BE2C (cell line): ENCODE data around the gene MSANTD2.

Experiments
- DNase-seq: peaks from one replicate; pipeline ENCODE4 v3.0.0-alpha.2; 2020
- H3K27me3 ChIP-seq: fragments of 250-450 bp; sonication (Bioruptor Pico); 2 replicates; pipeline ENCODE4 v1.5.1; 2020; ENCODE audit warnings: mild to moderate bottlenecking
- H3K36me3 ChIP-seq: fragments of 250-450 bp; sonication (Bioruptor Pico); 2 replicates; pipeline ENCODE4 v1.5.1; 2020; ENCODE audit warnings: mild to moderate bottlenecking
- H3K4me1 ChIP-seq: fragments of 250-450 bp; sonication (Bioruptor Pico); 2 replicates; pipeline ENCODE4 v1.5.1; 2020
- H3K4me3 ChIP-seq: 2 replicates; pipeline ENCODE4 v1.5.1; 2011; ENCODE audit warnings: low read depth, low read length
- H3K9me3 ChIP-seq: fragments of 250-450 bp; sonication (Bioruptor Pico); 2 replicates; pipeline ENCODE4 v1.5.1; 2020
- CTCF ChIP-seq: IDR thresholded peaks from 2 replicates; pipeline ENCODE4 v1.5.1; 2012; ENCODE audit warnings: mild to moderate bottlenecking, low read depth, low read length

MSANTD2 gene

GRCh38 chr11:124769806-124770774, 30.1 kb downstream of the MSANTD2 start:
- Histone ChIP-seq H3K27me3 (no peaks in the 10 kb centered on the region), H3K4me1 (no peaks in the 10 kb centered on the region), H3K9me3 (no peaks in the 10 kb centered on the region), H3K36me3 (peaks cover 12% of the 10 kb centered on the region; the same call in 1 of the 2 replicates), H3K4me3 (no peak overlapping the region)
- DNase-seq = no peak
- TF ChIP-seq CTCF = no peak

- H3K4me3 ChIP-seq = no peak overlapping the region
- no peaks in the 10 kb centered on the region for H3K27me3 ChIP-seq
- no peaks in the 10 kb centered on the region for H3K9me3 ChIP-seq
- no peaks in the 10 kb centered on the region for H3K4me1 ChIP-seq
- no peak for TF ChIP-seq CTCF
- no peak for DNase-seq
- H3K36me3 ChIP-seq = peaks cover 12% of the 10 kb centered on the region; the same call in 1 of the 2 replicates
Observed at GRCh38 chr11:124768914-124769313, 31.3 kb downstream of the MSANTD2 start.

- H3K4me1 ChIP-seq = no peaks in the 10 kb centered on the region
- TF ChIP-seq CTCF = no peak
- H3K4me3 ChIP-seq = no peak overlapping the region
- peaks cover 4% of the 10 kb centered on the region; the same call in 1 of the 2 replicates for H3K36me3 ChIP-seq
- peaks cover 16% of the 10 kb centered on the region for H3K27me3 ChIP-seq
- no peak for DNase-seq
- no peaks in the 10 kb centered on the region for H3K9me3 ChIP-seq
Observed at GRCh38 chr11:124766156-124766555, 34.0 kb downstream of the MSANTD2 start.

GRCh38 chr11:124763156-124763947, 36.9 kb downstream of the MSANTD2 start:
- Histone ChIP-seq H3K27me3 (peaks cover 45% of the 10 kb centered on the region), H3K9me3 (no peaks in the 10 kb centered on the region), H3K36me3 (peaks cover 3% of the 10 kb centered on the region; the same call in 1 of the 2 replicates), H3K4me1 (no peaks in the 10 kb centered on the region), H3K4me3 (peak overlapping the region; percentile 51)
- TF ChIP-seq CTCF = peak; percentile 84
- DNase-seq = peak; percentile 87

GRCh38 chr11:124762624-124763155, 37.5 kb downstream of the MSANTD2 start:
- DNase-seq = no peak
- peaks cover 51% of the 10 kb centered on the region for H3K27me3 ChIP-seq
- no peak for TF ChIP-seq CTCF
- peak overlapping the region; percentile 51 for H3K4me3 ChIP-seq
- H3K4me1 ChIP-seq = no peaks in the 10 kb centered on the region
- H3K9me3 ChIP-seq = no peaks in the 10 kb centered on the region
- peaks cover 3% of the 10 kb centered on the region; the same call in 1 of the 2 replicates for H3K36me3 ChIP-seq
